HEK293T (cell line): Measurements from ENCODE around the gene BRD7.

ENCODE experiments used
- FOXA1 ChIP-seq: fragments of 450-650 bp; IDR thresholded peaks from 2 replicates; pipeline ENCODE4 v1.6.1; 2016; ENCODE audit warnings: mild to moderate bottlenecking
- LEF1 ChIP-seq: fragments of 450-650 bp; IDR thresholded peaks from 2 replicates; pipeline ENCODE4 v1.6.1; 2017; ENCODE audit warnings: mild to moderate bottlenecking, borderline replicate concordance
- TARDBP ChIP-seq: fragments of 450-650 bp; IDR thresholded peaks from 2 replicates; pipeline ENCODE4 v1.6.1; 2016
- TF ChIP-seq, protein P1 (sequence below): fragments of 450-650 bp; IDR thresholded peaks from 2 replicates; pipeline ENCODE4 v1.6.1; 2016

DNA sequence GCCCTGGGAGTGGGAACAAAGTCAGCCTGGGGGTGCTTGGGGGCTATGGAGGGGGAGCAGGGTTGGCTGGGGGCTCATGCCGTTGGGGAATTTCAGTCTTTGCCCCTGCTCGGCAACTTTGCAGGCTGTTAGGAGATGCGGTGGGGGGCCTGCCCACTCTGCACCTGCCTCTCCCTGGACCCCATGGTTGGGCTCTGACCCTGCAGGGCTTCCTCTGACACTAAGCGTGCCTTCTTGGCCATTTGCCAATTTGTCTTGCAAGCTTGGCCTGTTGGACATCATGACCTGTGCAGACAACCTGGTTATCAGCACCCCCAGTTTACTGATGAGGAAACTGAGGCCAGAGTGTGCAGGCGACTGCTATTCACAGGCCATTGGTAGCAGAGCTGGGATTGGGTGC lies 87.9 kb downstream of the BRD7 start:
- no peak for TF ChIP-seq TARDBP
- no peak for TF ChIP-seq FOXA1
- no peak for TF ChIP-seq LEF1
- TF ChIP-seq, protein P1, sequence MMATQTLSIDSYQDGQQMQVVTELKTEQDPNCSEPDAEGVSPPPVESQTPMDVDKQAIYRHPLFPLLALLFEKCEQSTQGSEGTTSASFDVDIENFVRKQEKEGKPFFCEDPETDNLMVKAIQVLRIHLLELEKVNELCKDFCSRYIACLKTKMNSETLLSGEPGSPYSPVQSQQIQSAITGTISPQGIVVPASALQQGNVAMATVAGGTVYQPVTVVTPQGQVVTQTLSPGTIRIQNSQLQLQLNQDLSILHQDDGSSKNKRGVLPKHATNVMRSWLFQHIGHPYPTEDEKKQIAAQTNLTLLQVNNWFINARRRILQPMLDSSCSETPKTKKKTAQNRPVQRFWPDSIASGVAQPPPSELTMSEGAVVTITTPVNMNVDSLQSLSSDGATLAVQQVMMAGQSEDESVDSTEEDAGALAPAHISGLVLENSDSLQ, result no peak
